DOHH2 (cell line): ENCODE measurements around the gene KLRC4.

Source experiments
- CTCF ChIP-seq: fragments of 200-600 bp; sonication (generic); IDR thresholded peaks from one replicate; pipeline ENCODE4 v1.5.1; 2014; ENCODE audit warnings: antibody characterized with exemption, mild to moderate bottlenecking, low read depth, low read length; ENCODE audit not compliant: poor library complexity, severe bottlenecking
- EZH2phosphoT487 ChIP-seq: fragments of 200-600 bp; sonication (generic); IDR thresholded peaks from 2 replicates; pipeline ENCODE4 v1.6.1; 2017; ENCODE audit warnings: borderline replicate concordance, mild to moderate bottlenecking, antibody characterized with exemption, low read length, moderate library complexity, mixed read lengths

GRCh38 chr12:10409392-10409791, at the start of gene KLRC4:
- no peak for TF ChIP-seq CTCF
- no peak for TF ChIP-seq EZH2phosphoT487
